Suppressor macrophage treated with lipopolysaccharide for 1 hour (primary cell): Measurements from ENCODE around the gene ALDH1L1.

Source experiments
- DNase-seq, 3 donors: peaks; one replicate each; pipeline ENCODE4 v3.0.0-alpha.2; 2020 to 2022

Gene ALDH1L1

DNA sequence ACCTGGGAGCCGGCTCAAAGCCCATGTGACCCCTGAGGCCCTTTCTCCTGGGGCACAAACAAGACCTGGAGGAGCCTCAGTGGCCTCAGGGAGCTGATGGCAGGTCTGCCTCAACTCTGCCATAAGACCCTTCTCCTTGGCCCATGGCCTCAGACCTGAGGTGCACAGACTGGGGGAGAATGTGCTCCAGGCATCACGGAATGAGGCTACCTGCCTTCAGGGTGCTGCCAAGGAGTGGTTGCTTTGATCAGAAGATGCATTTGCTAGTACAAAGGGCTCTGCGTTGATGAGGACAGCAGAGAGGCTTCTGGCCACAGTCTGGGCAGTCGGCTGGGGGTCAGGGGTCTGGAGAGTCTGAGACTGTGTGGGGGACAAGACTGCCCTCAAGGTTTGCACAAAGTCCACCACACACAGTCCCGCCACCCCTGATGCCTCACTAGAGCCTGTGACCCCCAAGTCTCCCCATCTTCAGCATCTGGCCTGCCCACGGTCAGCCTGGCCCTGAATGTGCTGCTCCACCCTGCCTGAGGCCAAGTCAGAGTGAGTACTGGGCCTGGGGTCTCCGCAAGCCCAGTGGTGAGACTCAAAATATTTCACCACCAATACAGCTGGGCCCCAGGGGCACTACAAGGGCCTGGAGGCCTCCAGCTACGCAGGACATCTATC, 26.6 kb downstream of the ALDH1L1 start:
- DNase-seq = no peak

DNA sequence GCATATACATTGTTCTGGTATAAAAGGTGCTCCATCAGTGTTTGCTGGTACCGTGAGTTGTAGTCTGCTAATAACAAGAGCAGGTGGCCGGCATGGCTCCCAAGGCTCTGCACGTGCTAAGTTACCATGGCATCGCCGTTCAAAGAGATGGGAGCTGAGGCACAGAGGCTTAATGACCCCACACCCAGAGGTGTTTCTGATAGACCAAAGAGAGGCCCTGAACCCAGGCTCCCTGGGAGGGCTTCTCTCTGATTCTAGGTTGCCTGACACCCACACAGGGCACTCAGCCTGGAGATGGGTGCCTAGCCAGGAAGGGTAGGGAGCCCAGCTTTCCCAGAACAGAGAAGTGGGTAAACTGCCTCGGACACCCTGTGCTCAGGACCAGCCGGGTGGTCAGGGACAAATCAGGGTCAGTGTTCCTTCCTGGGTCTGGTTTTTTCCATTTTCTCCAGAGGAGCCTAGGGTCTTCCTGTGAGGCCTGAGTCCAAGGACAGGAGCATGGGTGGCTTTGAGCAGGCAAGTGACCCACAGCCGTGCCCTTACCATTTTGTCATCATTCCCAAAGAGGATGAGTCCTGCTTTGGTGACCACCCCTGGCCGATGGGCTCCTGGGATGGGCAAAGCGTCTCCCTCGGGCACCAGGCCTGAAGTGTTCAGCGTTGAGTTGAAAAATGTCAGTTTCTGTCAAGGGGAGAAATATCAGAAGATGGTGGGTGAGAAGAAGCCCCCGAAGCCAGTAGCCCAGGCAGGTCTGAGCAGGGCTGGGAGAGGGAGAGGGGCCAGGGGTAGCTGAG, 27.3 kb downstream of the ALDH1L1 start:
- no peak for DNase-seq

DNA sequence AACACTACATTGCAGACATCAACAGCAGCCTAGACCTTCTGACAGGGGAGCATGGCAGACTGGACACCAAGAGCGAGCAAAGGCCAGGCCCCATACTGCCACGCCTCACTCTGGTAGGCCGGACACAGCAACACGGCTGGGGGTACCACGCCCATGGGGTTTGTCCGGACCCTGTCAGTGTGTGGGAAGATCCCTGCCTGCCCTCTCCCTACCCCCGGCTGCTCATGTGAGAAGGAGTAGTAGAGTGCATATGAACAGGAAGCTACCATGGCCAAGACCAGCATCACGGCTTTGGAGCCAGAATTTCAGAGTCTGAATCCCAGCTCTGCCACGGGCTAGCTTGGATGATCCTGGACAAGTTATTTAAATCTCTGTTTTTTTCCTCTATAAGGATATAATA, 27.9 kb downstream of the ALDH1L1 start:
- DNase-seq = no peak

DNA sequence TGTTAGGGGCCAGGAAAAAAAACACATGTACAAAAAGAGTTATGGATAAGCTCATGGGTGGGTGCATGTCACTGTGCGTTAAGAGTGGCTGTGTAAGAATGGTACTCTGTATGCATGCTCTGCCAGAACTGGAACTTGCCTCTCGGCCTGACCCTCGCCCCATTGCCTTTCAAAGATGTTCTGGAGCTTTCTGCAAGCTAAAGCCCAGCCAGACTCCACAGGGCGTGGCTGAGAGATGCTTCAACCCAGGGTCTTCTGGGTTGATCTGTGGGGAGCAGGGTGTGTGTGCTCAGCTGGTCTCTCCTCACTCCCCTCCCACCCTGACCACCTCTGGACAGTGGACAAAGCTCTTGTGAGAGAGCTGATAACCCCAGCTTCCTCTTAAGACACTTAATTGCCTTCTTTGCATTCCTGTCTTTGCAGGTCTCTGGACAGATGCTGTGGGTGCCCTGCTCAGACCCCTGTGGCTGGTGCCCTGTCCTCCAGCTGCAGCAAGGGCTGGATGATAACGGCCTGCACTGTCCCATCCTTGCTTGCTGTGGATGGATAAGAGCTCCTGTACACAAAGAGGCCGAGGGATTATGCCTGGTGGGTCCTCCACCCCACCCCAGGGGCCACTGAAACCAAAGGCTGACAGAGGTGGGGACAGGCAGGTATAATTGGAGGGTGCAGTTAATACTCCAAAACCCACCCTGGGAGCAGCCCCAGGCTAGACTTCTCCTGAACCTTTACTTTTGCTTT, 28.7 kb downstream of the ALDH1L1 start:
- no peak for DNase-seq

DNA sequence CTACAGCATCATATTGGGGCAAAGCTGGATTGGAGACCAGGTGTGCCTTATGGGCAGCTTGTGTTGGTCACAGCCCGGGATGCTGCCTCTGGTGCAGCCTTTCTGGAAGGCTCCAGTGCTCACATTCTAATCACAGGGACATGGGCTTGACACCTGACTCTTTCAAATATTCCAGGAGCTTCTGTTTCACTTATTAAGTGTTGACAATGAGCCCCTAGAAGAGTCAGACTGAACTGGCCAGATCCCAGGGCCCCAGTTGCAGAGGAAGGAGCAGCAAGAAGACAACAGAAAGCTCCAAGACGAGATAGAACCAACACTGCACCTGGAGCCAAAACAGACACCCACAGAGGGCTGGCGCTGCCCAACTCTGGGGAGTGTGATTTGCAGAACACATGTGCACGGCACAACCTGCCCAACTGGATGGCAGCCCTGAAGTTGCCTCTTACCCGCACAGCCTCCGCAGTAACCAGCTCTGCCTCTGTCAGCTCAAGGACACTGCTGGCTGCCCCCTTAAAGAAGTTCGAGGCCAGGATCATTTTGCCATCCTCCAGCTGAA, 30.3 kb downstream of the ALDH1L1 start:
- no peak for DNase-seq

DNA sequence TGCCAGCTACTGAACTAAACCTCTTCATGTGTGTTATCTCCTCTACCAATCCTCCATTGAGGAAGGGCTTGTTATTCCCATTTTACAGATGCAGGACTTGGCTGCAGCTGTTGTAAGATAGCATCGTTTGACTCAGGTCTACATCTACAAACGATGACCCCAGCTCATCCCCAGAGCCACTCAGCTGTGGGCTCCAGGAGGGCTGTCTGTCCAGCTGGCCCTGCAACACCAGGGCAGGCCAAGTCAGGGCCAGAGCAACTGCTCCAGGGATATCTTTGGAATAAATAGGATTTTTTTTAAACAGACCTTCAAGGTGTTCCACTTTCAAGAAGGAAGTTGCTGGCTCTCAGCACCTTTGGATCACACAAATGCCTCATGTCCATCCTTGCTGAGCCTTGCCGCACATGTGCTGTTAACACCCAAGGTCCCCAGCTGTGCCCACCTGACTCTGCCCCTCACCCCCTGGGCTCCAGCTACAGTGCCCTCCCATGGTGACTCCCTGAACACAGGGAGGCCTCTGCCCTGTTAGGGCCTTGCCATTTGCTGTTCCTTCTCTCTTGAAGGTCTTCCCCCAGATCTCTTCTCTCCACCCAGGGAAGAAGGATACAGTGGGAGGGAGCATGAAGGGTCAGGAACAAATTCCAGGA, 31.0 kb downstream of the ALDH1L1 start:
- DNase-seq = no peak

DNA sequence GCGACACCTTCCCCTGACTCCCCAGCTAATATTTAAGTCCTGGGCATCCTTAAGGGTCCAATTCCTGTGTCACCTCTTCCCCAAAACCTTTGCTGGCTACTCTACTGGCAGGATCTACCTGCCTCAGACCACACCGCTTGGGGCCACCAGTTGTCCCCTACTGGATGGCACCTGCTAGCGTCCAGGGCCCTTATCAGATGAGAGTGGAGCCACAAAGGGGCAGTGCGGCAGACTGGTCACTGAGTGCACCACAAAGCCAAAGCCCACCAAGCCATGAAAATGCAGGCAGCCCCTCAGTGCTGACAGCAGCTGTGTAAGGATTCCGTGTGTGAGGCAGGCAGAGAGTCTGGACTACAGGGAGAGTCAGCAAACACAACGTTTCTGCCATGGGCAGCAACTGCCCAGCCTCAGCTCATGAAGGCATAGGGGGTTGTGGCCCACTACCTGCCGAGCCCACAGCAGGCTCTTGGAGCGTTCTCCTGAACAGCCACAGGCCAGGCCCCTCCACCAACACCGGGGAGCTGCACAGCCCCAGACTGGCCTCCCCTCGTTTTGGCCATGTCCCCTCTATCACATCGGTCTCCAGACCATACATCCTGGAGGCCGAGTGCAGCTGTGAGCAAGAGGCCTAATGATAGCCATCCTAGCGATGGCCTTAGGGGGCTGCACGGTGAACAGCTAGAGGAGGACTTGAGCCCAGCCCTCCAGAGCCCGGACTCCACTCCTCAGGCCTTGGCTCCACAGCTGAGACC, 32.3 kb downstream of the ALDH1L1 start:
- no peak for DNase-seq

DNA sequence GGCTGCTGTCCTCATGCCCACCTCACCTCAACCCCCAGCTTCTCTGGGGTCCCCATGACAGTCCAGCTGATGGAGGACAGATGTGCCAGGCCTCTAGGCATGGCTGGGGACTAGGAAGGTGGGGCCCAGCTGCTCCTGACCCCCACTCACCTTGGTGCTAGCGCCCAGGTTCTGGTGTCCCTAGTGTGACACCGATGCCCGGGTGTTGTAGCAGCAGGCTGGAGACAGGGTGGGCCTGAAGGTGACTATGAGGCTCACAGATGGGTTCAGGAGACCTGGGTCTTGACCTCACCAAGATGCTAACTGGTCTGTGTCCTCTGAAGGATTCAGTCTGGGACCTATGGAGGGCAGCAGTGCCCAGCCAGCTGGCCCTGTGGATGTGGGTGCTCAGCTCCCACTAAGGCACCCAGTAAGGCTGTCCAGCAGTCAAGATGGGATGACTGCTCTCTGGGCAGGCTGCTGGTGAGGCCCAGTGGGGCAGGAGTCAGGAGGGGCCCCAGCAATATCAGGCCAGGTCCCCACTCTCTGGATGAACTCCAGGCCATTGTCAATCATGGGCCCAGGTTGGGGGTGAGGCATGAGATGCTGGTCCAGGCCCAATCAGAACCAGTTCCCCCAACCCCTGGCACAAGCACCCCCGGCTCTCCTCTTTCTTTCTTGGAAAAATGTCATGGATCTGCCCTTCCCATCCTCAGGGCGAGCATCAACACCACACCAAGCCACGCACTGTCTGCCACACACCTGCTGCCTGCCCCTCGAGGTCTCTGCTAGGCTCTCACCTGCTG, 33.0 kb downstream of the ALDH1L1 start:
- DNase-seq = no peak

DNA sequence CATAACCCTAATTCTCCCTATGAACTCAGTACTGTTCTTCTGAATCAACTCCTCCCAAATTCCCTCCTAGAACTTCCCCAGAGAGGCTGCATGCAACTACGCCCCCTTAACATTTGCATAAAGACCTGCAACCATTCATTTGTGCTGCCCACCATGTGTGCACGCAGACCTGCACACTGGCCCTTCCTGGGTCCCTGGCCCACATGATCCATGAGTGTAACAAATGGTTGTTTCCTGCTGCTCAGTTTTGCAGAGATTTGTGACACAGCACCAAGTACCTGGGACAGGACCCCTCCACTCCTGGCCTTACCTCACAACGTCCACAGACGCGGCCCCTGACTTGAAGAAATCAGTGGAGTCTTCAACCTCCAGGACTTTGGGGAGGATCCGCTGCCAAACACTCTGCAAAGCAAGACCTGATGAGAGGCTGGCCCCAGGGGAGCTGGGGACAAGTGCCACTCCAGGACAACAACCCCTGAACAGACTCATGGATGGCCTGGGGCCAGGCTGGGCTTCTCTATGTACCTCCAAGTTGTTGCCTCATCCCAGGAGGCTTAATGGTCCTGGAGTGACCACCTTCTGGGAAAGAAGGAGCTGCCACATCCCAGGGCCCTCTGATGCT, 33.8 kb downstream of the ALDH1L1 start:
- no peak for DNase-seq

DNA sequence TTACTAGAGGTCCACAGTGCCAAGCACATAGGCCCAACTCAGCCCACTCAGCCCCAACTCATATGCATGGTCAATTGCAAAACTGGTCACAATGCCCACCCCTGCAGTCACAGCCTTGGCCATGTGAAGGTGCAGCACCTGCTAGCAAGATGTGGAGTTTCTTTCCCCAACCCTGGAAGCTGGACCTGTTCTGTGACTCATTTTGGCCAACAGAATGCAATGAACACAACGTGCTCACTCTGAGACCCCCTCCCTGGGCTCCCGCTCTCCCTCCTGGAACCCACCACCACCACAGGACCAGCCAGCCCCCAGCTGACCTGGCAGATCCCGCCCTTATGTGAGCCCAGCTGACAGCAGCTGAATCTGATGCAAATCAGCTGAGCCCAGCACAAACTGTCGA, 34.4 kb downstream of the ALDH1L1 start:
- DNase-seq = no peak

DNA sequence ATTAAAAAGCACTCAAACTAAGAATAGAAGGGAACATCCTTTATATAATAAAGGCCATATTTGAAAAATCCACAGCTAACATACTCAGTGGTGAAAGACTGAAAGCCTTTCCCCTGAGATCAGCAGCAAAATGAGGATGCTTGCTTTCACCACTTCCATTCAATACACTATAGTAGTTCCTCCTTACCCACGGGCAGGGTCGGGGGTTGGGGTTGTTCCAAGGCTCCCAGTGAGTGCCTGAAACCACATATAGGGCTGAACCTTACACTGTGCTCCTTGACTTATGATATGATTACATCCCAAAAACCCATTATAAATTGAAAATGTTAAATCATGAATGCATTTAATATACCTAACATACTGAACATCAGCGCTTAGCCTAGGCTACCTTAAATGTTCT, 37.7 kb downstream of the ALDH1L1 start:
- no peak for DNase-seq

DNA sequence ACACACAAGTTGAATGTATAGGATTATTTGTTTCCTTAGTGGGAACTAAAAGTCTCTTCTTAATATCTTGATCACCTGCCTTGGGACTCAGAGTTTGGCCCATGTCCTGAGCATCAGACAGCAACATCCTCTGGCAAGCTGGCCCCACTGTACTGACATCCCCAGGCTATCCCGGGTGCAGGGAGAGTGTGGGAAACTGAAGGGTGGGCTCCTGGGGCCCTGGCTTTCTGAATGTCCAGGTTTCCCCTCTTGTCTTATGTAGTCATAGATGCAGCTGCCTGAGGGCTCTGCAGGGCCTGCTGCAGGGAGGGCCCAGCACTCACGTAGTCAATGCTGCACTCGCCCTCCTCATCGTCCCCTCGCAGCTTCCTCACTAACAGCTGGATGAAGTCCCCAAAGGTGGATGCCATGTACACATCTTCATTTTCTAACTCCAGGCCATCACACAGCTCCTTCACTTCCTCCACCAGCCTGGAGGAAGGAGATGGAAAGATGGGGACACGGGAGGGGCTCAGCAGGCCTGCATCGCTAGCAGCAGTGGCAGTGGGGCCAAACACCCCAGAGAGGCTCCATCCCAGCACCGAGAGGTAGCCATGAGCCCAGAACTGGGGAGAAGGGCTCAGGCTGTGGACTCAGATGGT, 42.8 kb downstream of the ALDH1L1 start:
- no peak for DNase-seq

DNA sequence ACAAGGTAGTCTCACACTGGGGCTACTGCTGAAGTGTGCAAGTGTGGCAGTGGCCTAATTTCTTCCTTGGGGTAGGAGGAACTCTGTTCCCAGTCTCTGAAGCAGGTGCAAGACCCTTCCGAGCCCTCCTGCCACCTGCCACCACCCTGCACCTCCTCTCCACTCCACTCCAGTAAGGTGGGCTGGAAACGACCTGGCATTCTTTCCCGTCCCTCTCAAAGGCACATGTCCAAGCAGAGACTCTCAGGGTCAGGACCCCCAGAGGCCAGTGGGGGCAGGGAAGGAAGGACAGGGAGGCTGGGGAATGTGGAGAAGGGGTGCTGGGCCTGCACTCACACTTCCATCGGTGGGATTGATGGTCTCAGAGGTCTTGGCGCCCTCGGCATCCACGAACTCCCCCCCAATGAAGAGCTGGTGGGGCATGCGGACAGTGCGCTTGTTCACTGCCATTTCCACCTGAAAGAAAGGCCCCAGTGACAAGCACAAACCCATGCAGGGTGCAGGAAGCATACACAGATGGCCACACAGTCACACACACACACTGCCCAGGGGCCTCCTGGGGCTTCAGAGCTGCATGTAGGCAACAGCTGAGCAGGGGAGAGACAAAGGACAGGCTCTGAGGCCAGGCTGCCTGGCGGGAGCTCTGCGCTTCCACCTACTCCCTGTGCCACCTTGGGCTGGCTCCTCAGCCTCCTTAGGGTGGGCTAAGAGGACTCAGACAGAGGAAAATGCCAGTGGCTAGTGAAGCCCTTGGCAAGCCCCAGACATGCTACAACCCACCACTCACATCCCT, 43.8 kb downstream of the ALDH1L1 start:
- DNase-seq = no peak

DNA sequence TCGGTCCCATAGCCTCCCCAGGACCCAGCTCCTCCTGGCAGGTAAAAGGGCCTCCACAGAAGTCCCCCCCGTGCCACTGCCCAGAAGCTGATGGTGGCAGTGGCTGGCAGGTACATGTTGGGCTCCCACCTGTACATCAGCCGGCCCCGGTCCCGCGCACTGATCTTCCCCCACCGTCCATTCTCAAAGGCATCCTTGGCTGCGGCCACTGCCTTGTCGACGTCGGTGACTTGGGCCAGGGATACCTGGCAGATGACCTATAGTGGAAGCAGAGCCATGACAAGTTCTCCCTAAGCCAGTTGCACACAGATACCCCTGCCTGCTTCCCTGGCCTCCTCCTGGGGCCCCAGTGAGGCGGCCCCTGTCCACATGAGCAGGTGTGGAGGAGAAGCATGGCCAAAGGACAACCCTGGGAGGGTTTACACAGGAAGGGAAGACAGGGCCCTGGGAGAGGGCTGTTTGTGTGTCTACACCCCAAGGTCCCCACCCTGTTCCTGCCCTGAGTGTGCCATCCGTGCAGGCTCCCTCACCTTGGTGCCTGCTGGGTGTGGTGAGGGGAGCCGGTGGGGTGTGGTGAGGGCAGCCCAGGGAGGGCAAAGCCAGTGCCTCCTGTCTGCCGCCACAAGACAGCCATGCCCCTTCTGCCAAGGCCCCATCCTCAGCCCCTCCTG, 44.8 kb downstream of the ALDH1L1 start:
- DNase-seq = no peak

DNA sequence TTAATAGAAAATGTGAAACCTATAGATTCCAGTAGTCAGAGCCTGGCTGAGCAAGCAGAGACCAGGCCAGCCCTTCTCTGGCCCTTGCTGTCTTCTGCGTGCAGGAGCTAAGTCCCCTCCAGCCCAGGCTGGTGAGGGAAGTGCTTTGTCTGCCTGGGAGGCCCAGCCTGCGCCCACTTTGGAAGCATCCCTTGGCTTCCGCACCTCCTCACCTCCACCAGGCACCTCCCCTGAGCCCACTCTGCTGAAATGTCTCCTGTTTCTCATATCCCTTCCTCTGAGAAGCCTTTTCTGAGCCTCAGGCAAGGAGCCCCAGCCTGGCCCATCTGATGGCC, 45.3 kb downstream of the ALDH1L1 start:
- DNase-seq = no peak

DNA sequence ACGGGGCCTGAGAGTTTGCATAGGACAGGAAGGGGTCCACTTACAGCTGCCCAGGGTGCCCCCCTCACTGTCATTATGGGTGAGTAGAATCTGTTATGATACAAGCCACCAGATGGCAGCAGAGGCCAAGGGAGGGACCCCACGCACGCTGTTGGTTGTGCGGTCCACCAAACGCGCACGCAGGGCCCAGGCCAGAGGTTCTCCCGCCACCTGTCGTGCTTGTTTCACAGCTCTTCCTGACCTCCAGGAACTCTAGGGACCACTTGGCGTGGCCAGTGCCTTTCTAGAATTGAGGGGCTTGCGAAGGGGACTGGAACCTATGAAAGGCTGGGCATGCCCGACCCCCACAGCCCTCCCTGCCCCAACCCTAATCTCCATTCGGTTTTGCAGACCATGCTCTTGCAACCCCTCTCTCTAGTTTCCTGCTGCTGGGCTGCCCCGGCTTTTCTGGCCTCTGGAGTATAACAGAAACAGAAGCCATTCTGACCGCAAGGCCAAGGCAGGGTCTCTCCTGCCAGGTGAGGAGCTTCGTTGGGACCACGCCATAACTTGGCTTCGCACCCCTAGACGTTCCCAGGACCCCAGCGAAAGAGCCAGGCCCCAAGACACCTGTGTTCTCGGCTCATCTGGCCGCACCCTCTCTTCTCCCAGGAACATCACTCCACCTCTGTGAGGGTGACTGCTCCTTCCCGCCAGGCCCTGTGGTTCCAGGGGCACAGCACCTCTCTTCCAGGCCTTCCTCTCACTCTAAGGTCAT, 46.0 kb downstream of the ALDH1L1 start:
- DNase-seq = peak; percentile 56 to 79 (median 72)

DNA sequence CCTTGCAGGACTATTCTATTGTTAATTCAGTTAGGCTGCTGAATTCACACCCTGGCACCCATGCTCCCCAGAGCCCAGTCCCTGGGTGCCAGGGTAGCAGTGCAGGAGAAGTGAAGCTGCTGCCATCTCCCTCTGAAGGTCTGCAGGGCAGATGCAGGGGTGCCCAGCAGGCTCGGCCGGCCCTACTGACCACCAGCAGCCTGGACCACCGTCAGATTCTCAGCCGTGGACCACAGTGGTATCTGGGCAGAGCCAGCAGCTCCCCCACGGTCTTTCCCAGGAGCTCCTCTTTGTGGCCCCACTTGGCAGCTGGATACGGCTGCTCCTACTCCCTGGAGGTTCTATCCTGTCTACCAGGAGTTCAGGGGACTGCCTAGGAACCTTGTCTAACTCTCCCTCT, 46.8 kb downstream of the ALDH1L1 start:
- no peak for DNase-seq

DNA sequence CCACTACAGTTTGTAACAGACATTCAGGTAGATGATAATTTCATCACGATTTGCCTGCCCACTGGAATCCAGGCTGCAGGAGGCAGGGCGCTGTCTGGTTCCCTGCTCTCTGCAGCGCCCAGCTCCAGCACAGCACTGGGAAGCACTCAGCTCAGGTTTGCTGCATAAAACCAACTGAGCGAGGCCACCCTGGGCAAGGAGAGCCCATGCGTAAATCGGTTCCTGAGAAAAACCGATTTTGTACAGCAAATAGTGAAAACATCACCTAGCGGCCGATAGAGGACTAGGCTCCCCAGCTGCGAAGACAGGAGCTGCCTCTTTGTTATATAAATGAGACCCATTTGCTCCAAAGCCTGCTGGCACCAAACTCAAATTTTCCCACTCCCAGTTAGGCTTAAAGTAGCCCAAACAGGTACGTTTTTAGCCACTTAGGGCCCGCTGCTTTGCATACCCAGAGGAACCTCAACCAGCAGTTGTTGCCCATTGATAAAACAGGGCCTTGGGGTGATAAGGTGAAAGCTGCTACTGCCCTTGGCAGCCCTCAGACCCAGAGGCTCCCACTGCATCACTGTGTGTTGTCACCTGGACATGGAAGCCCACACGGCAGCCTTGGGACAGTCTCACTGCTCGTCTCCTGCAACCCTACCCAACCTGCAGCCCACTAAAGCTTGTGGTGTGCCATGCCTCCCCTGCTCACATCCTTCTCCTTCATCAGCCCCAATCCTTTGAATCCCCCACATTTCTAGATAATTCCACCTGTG, 47.5 kb downstream of the ALDH1L1 start:
- no peak for DNase-seq
